IMR-90 (cell line): ENCODE data around the gene OR1F1. TPM values are rescaled to one million over a fixed set of nuclear protein-coding genes. Genes with fewer than 3 reads are reported as not detected.

Experiments used
- ATAC-seq: fragments of 200-7000 bp; cut with Tn5 transposase; 2 replicates; pipeline ENCODE4 v1.9.1; 2020; ENCODE audit warnings: low read depth, mild to moderate bottlenecking, moderate library complexity
- BruUV-seq: library from RNA; stranded (reverse); fragments of 400-500 nt; replicated peaks from 2 replicates; lab custom pipeline; 2021; lab: Mats Ljungman, UMichigan
- CTCF ChIA-PET: fragments of 300-600 bp; formaldehyde crosslinking; extraction: SDS; loops from one replicate; lab custom pipeline; 2021; ENCODE audit warnings: antibody characterized with exemption; lab: Yijun Ruan, JAX
- POLR2A ChIA-PET: fragments of 300-600 bp; sonication (Branson Sonifier 250); formaldehyde crosslinking; loops from one replicate; lab custom pipeline; 2022; ENCODE audit warnings: antibody characterized with exemption; ENCODE audit not compliant: unreplicated experiment; lab: Charles Lee
- DNase-seq: peaks from one replicate; pipeline ENCODE4 v3.0.0; 2013
- H2AFZ ChIP-seq: replicated peaks from 2 replicates; pipeline ENCODE3; 2013; ENCODE audit warnings: low read length, mild to moderate bottlenecking; ENCODE audit not compliant: poor library complexity
- H2AK5ac ChIP-seq: 2 replicates; pipeline ENCODE4 v1.6.1; 2013; ENCODE audit warnings: low read depth, low read length, inconsistent platforms
- H2AK9ac ChIP-seq: replicated peaks from 2 replicates; pipeline ENCODE3; 2013; ENCODE audit warnings: mild to moderate bottlenecking, low read depth, low read length, moderate library complexity; ENCODE audit not compliant: poor library complexity
- H2BK120ac ChIP-seq: 2 replicates; pipeline ENCODE4 v1.6.1; 2013; ENCODE audit warnings: low read depth, low read length, inconsistent platforms
- H2BK15ac ChIP-seq: 3 replicates; pipeline ENCODE4 v1.6.1; 2013; ENCODE audit warnings: low read depth, low read length, inconsistent platforms
- H2BK20ac ChIP-seq: 2 replicates; pipeline ENCODE4 v1.6.1; 2013; ENCODE audit warnings: low read depth, mild to moderate bottlenecking, inconsistent platforms, low read length, moderate library complexity
- H2BK5ac ChIP-seq: 2 replicates; pipeline ENCODE4 v1.6.1; 2013; ENCODE audit warnings: mild to moderate bottlenecking, low read depth, low read length, inconsistent platforms; ENCODE audit not compliant: poor library complexity, severe bottlenecking
- H3K14ac ChIP-seq: replicated peaks from 2 replicates; pipeline ENCODE4 v1.6.1; 2013; ENCODE audit warnings: low read depth, low read length, inconsistent platforms
- H3K18ac ChIP-seq: 2 replicates; pipeline ENCODE4 v1.6.1; 2013; ENCODE audit warnings: low read depth, low read length, control low read depth
- H3K23ac ChIP-seq: 2 replicates; pipeline ENCODE4 v1.6.1; 2013; ENCODE audit warnings: low read depth, low read length, inconsistent platforms
- H3K27ac ChIP-seq: 2 replicates; pipeline ENCODE4 v1.5.1; 2013; ENCODE audit warnings: mild to moderate bottlenecking, control low read depth, low read length; ENCODE audit not compliant: insufficient read depth
- H3K27me3 ChIP-seq: 2 replicates; pipeline ENCODE4 v1.6.1; 2013; ENCODE audit warnings: low read length; ENCODE audit not compliant: control insufficient read depth, insufficient read depth
- H3K36me3 ChIP-seq: 2 replicates; pipeline ENCODE4 v1.6.1; 2013; ENCODE audit warnings: low read length, mixed read lengths; ENCODE audit not compliant: control insufficient read depth, insufficient read depth
- H3K4ac ChIP-seq: 2 replicates; pipeline ENCODE4 v1.6.1; 2013; ENCODE audit warnings: low read depth, low read length, inconsistent platforms
- H3K4me1 ChIP-seq: 2 replicates; pipeline ENCODE4 v1.6.1; 2013; ENCODE audit warnings: low read length, mixed read lengths; ENCODE audit not compliant: control insufficient read depth, insufficient read depth
- H3K4me2 ChIP-seq: 2 replicates; pipeline ENCODE4 v1.6.1; 2013; ENCODE audit warnings: low read depth, mild to moderate bottlenecking, control low read depth, low read length, moderate library complexity
- H3K4me3 ChIP-seq: 2 replicates; pipeline ENCODE4 v1.5.1; 2013; ENCODE audit warnings: low read depth, mild to moderate bottlenecking, control low read depth, low read length, moderate library complexity; ENCODE audit not compliant: insufficient read depth
- H3K56ac ChIP-seq: 2 replicates; pipeline ENCODE4 v1.6.1; 2013; ENCODE audit warnings: low read length, inconsistent platforms; ENCODE audit not compliant: insufficient read depth; ENCODE audit errors: extremely low read depth
- H3K79me1 ChIP-seq, 2 experiments: 2 replicates each; pipeline ENCODE4 v1.6.1; 2013; ENCODE audit warnings: low read length in 2 of 2, inconsistent platforms in 1 of 2, low read depth in 1 of 2
- H3K9ac ChIP-seq: 2 replicates; pipeline ENCODE4 v1.6.1; 2013; ENCODE audit warnings: low read depth, low read length, control low read depth
- H3K9me1 ChIP-seq: 2 replicates; pipeline ENCODE4 v1.6.1; 2013; ENCODE audit warnings: low read length, inconsistent platforms; ENCODE audit not compliant: insufficient read depth
- H3K9me3 ChIP-seq: 2 replicates; pipeline ENCODE4 v1.6.1; 2013; ENCODE audit warnings: low read length; ENCODE audit not compliant: control insufficient read depth, insufficient read depth
- H4K20me1 ChIP-seq: 2 replicates; pipeline ENCODE4 v1.6.1; 2013; ENCODE audit warnings: low read length, inconsistent platforms; ENCODE audit not compliant: insufficient read depth
- H4K5ac ChIP-seq: 2 replicates; pipeline ENCODE4 v1.6.1; 2013; ENCODE audit warnings: mild to moderate bottlenecking, low read depth, low read length, control low read depth
- H4K8ac ChIP-seq, 2 experiments: 2 replicates each; pipeline ENCODE4 v1.6.1; 2013; ENCODE audit warnings: low read depth in 2 of 2, low read length in 2 of 2, control low read depth in 1 of 2, inconsistent platforms in 1 of 2
- H4K91ac ChIP-seq: 2 replicates; pipeline ENCODE4 v1.6.1; 2013; ENCODE audit warnings: low read depth, low read length, inconsistent platforms; ENCODE audit not compliant: insufficient read depth
- BHLHE40 ChIP-seq: fragments of 150-350 bp; IDR thresholded peaks from 2 replicates; pipeline ENCODE4 v1.6.1; 2016; ENCODE audit warnings: mild to moderate bottlenecking, low read depth, low read length
- CEBPB ChIP-seq: IDR thresholded peaks from 2 replicates; pipeline ENCODE4 v1.6.1; 2012; ENCODE audit warnings: low read depth, low read length, improper control_type of control experiment
- CHD1 ChIP-seq: IDR thresholded peaks from 2 replicates; pipeline ENCODE4 v1.6.1; 2012; ENCODE audit warnings: low read depth, low read length, improper control_type of control experiment
- CTCF ChIP-seq: conservative IDR thresholded peaks from 2 replicates; pipeline ENCODE4 v1.5.1; 2012; ENCODE audit warnings: mild to moderate bottlenecking, low read depth, low read length, improper control_type of control experiment
- ELK1 ChIP-seq: fragments of 150-350 bp; IDR thresholded peaks from 2 replicates; pipeline ENCODE4 v1.6.1; 2016; ENCODE audit warnings: low read depth, mild to moderate bottlenecking, low read length, moderate library complexity, borderline replicate concordance
- FOS ChIP-seq: fragments of 150-350 bp; IDR thresholded peaks from 2 replicates; pipeline ENCODE4 v1.6.1; 2016; ENCODE audit warnings: low read depth, low read length
- MAFK ChIP-seq: IDR thresholded peaks from 2 replicates; pipeline ENCODE4 v1.6.1; 2012; ENCODE audit warnings: low read depth, low read length, improper control_type of control experiment
- MAZ ChIP-seq: IDR thresholded peaks from 2 replicates; pipeline ENCODE4 v1.6.1; 2012; ENCODE audit warnings: low read depth, mild to moderate bottlenecking, low read length, improper control_type of control experiment, moderate library complexity, borderline replicate concordance
- MXI1 ChIP-seq: IDR thresholded peaks from 2 replicates; pipeline ENCODE4 v1.6.1; 2012; ENCODE audit warnings: low read depth, mild to moderate bottlenecking, low read length, moderate library complexity, borderline replicate concordance
- RAD21 ChIP-seq: IDR thresholded peaks from 2 replicates; pipeline ENCODE4 v1.6.1; 2012; ENCODE audit warnings: low read length, improper control_type of control experiment
- RCOR1 ChIP-seq: IDR thresholded peaks from 2 replicates; pipeline ENCODE4 v1.6.1; 2012; ENCODE audit warnings: mild to moderate bottlenecking, low read length, improper control_type of control experiment; ENCODE audit not compliant: insufficient replicate concordance
- RFX5 ChIP-seq: IDR thresholded peaks from 2 replicates; pipeline ENCODE4 v1.8.0; 2012; ENCODE audit warnings: low read depth, mild to moderate bottlenecking, low read length, moderate library complexity
- SMC3 ChIP-seq: fragments of 150-350 bp; IDR thresholded peaks from 2 replicates; pipeline ENCODE4 v1.6.1; 2016; ENCODE audit warnings: low read depth, mild to moderate bottlenecking, antibody characterized with exemption, low read length, moderate library complexity
- WGBS, 2 experiments: methylation state at CpG; one replicate each; pipeline versions ENCODE4 v1.1.5 to v1.1.7; 2013; ENCODE audit warnings: missing lambda C conversion rate in 2 of 2; ENCODE audit not compliant: insufficient read length in 1 of 2; ENCODE audit errors: extremely low coverage in 2 of 2; 5-methylcytosine and 5-hydroxymethylcytosine counted together
- dilution Hi-C: fragments of 300-500 bp; cut with HindIII; formaldehyde crosslinking; loops from one replicate; pipeline ENCODE4 v1.14.3; 2018; ENCODE audit warnings: low sequenced_read_pairs; ENCODE audit not compliant: unreplicated experiment
- in situ Hi-C: fragments of 300-500 bp; cut with MboI; formaldehyde crosslinking; loops from 3 replicates; pipeline ENCODE4 v1.14.3; 2019; ENCODE audit warnings: low sequenced_read_pairs, inconsistent platforms, mixed read lengths
- intact Hi-C: fragments of 100-400 bp; cut with micrococcal nuclease; formaldehyde crosslinking; loops from 2 replicates; pipeline ENCODE4 v1.10.0; 2022
- polyA plus RNA-seq, 3 experiments: library from polyadenylated mRNA; depleted of rRNA; stranded (reverse); fragments of >200 nt; gene quantifications; 2 replicates each; pipeline ENCODE4 v1.2.3, GENCODE V29; 2012; ENCODE audit warnings: low replicate concordance in 1 of 3
- total RNA-seq: library from RNA; depleted of rRNA; stranded (reverse); fragments of >200 nt; gene quantifications from 2 replicates; pipeline ENCODE4 v1.2.3, GENCODE V29; 2012

OR1F1 gene
- total and polyA plus RNA-seq, 2 of the 4 experiments (the other 2 are of a cell fraction), result 0.12 TPM; not detected in 1

GRCh38 chr16:3182608-3183444 lies 5.2 kb upstream of the OR1F1 start:
- peak overlapping the region; percentile 61 for H3K4me3 ChIP-seq
- in situ Hi-C loops, result no loop called here
- no peak overlapping the region for H3K56ac ChIP-seq
- no peak overlapping the region for H3K18ac ChIP-seq
- no peak overlapping the region for H4K91ac ChIP-seq
- peak overlapping the region; percentile 92 for H3K4me2 ChIP-seq
- peaks cover 26% of the 10 kb centered on the region for H3K27me3 ChIP-seq
- H3K9me3 ChIP-seq, result no peaks in the 10 kb centered on the region
- H3K27ac ChIP-seq, result no peak overlapping the region
- peak; percentile 79 for ATAC-seq
- ChIA-PET POLR2A (interaction anchor here (0.6 kb wide), 1 partner anchor 24 kb away, joined by 3 read pairs; no protein-coding TSS in a partner anchor), CTCF (interaction anchor here (1.0 kb wide), 1 partner anchor 17 kb away, joined by 3 read pairs; no protein-coding TSS in a partner anchor)
- no peak overlapping the region for H3K14ac ChIP-seq
- no peak overlapping the region for H2BK120ac ChIP-seq
- BruUV-seq, result no TSS peak
- H3K4ac ChIP-seq, result no peak overlapping the region
- no peak overlapping the region for H4K8ac ChIP-seq
- H3K79me1 ChIP-seq, result no peaks in the 10 kb centered on the region
- H2BK20ac ChIP-seq, result no peak overlapping the region
- intact Hi-C loops, result no loop called here
- no peak overlapping the region for H4K5ac ChIP-seq
- H3K4me1 ChIP-seq, result no peaks in the 10 kb centered on the region; the same call in 1 of the 2 replicates
- H3K23ac ChIP-seq, result no peak overlapping the region
- no peak overlapping the region for H2BK15ac ChIP-seq
- H2AK5ac ChIP-seq, result no peak overlapping the region
- H3K36me3 ChIP-seq, result no peaks in the 10 kb centered on the region
- dilution Hi-C loops, result no loop called here
- peak overlapping the region; percentile 72 for H2AK9ac ChIP-seq
- DNase-seq, result peak; percentile 55
- no peak overlapping the region for H3K9ac ChIP-seq
- H4K20me1 ChIP-seq, result peaks cover 2% of the 10 kb centered on the region; the same call in 1 of the 2 replicates
- no peak; the same call in 1 of the 2 replicates for TF ChIP-seq CHD1
- no peak for TF ChIP-seq MAFK
- peak; percentile 35; the same call in 1 of the 2 replicates for TF ChIP-seq MAZ
- no peak for TF ChIP-seq ELK1
- TF ChIP-seq RFX5, result no peak
- no peak for TF ChIP-seq RCOR1
- TF ChIP-seq MXI1, result peak; percentile 14; the same call in 1 of the 2 replicates
- TF ChIP-seq RAD21, result peak; percentile 38
- TF ChIP-seq SMC3, result no peak
- peak; percentile 60 for TF ChIP-seq FOS
- no peak for TF ChIP-seq BHLHE40
- TF ChIP-seq CTCF, result peak; percentile 41
- no peak for TF ChIP-seq CEBPB
- no peak overlapping the region for H2BK5ac ChIP-seq
- peak overlapping the region; percentile 92 for H2AFZ ChIP-seq
- WGBS, 2 experiments, result 1% methylated on average over 39 of the region's 72 CpGs; no CpG with 5 or more reads in 1 of the 2 experiments
- H3K9me1 ChIP-seq, result no peaks in the 10 kb centered on the region
